ENCODE measurements around the gene NCBP3.
A peak's percentile ranks its signal among the peaks of the same experiment; 100 is the strongest.

The NCBP3 gene

GRCh38 chr17:3843935-3844516 is 2.0 kb downstream of the NCBP3 start:
- Histone ChIP-seq H3K36me3 (ENCODE audit: insufficient read depth, low read length) (peaks cover 47% of the 10 kb centered on the region), H3K9ac (ENCODE audit: low read length) (no peak overlapping the region)

DNA sequence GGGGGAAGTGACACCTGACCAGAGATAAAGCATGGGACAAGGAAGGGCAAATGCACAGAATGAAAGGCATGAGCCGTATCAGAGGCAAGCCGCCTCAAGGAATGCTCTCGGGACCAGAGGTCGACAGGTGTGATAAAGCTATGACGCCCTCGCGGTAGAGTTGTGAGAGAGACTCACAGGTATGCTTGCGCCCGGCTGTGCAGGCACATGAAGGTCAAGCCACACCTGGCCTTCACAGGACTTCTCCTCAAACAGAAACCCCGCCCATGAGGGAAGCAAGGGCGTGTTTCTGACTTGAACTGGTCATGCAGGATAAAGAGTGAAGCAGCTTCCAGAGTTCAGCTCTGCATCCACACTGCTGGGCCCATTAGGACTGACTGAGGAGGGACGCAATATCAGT is 7.8 kb downstream of the NCBP3 start:
- Histone ChIP-seq H3K9ac (ENCODE audit: low read length) (no peak overlapping the region), H3K4me3 (ENCODE audit: low read depth, low read length, poor library complexity, severe bottlenecking) (no peak overlapping the region), H3K9me2 (ENCODE audit: low read depth, low read length) (no peaks in the 10 kb centered on the region), H3K4me1 (ENCODE audit: insufficient read depth, low read length, severe bottlenecking) (peaks cover 6% of the 10 kb centered on the region), H3K4me2 (ENCODE audit: low read length) (no peak overlapping the region), H3F3A (ENCODE audit: insufficient read depth, low read length) (no peaks in the 10 kb centered on the region), H3K36me3 (ENCODE audit: insufficient read depth, low read length) (peaks cover 83% of the 10 kb centered on the region), H3K27ac (ENCODE audit: low read depth, low read length, poor library complexity, severe bottlenecking) (no peak overlapping the region), H3K27me3 (ENCODE audit: insufficient read depth, low read length) (no peaks in the 10 kb centered on the region), H2AFZ (ENCODE audit: low read length) (no peak overlapping the region), H3K79me2 (ENCODE audit: insufficient read depth, low read length) (no peaks in the 10 kb centered on the region), H4K20me1 (ENCODE audit: insufficient read depth, low read length) (0 out of 2 replicates have a peak, but pooled peaks cover 3% of the 10 kb centered on the region), H3K9me3 (ENCODE audit: low read length) (no peaks in the 10 kb centered on the region)
- no peak for TF ChIP-seq EZH2 (IDR thresholded peaks at IDR 0.05; ENCODE audit: borderline replicate concordance, low read length)
- TF ChIP-seq, protein P1, sequence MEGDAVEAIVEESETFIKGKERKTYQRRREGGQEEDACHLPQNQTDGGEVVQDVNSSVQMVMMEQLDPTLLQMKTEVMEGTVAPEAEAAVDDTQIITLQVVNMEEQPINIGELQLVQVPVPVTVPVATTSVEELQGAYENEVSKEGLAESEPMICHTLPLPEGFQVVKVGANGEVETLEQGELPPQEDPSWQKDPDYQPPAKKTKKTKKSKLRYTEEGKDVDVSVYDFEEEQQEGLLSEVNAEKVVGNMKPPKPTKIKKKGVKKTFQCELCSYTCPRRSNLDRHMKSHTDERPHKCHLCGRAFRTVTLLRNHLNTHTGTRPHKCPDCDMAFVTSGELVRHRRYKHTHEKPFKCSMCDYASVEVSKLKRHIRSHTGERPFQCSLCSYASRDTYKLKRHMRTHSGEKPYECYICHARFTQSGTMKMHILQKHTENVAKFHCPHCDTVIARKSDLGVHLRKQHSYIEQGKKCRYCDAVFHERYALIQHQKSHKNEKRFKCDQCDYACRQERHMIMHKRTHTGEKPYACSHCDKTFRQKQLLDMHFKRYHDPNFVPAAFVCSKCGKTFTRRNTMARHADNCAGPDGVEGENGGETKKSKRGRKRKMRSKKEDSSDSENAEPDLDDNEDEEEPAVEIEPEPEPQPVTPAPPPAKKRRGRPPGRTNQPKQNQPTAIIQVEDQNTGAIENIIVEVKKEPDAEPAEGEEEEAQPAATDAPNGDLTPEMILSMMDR (IDR thresholded peaks at IDR 0.05; ENCODE audit: low read length) = no peak

More at GRCh38 chr17:3843935-3844516, 2.0 kb downstream of the NCBP3 start:
- no peak overlapping the region for H3K4me3 ChIP-seq (ENCODE audit: low read depth, low read length, poor library complexity, severe bottlenecking)
- H3K9me2 ChIP-seq (ENCODE audit: low read depth, low read length) = no peaks in the 10 kb centered on the region
- H3F3A ChIP-seq (ENCODE audit: insufficient read depth, low read length) = no peaks in the 10 kb centered on the region
- H3K4me1 ChIP-seq (ENCODE audit: insufficient read depth, low read length, severe bottlenecking) = peaks cover 20% of the 10 kb centered on the region
- no peaks in the 10 kb centered on the region for H3K9me3 ChIP-seq (ENCODE audit: low read length)
- H2AFZ ChIP-seq (ENCODE audit: low read length) = no peak overlapping the region
- no peak overlapping the region for H3K27ac ChIP-seq (ENCODE audit: low read depth, low read length, poor library complexity, severe bottlenecking)
- H3K4me2 ChIP-seq (ENCODE audit: low read length) = no peak overlapping the region
- no peaks in the 10 kb centered on the region; the same call in 1 of the 2 replicates for H3K79me2 ChIP-seq (ENCODE audit: insufficient read depth, low read length)
- H4K20me1 ChIP-seq (ENCODE audit: insufficient read depth, low read length) = no peaks in the 10 kb centered on the region
- no peaks in the 10 kb centered on the region; the same call in 1 of the 2 replicates for H3K27me3 ChIP-seq (ENCODE audit: insufficient read depth, low read length)
- TF ChIP-seq, protein P1 (IDR thresholded peaks at IDR 0.05; ENCODE audit: low read length) = peak; percentile 87
- TF ChIP-seq EZH2 (IDR thresholded peaks at IDR 0.05; ENCODE audit: borderline replicate concordance, low read length) = no peak

DNA sequence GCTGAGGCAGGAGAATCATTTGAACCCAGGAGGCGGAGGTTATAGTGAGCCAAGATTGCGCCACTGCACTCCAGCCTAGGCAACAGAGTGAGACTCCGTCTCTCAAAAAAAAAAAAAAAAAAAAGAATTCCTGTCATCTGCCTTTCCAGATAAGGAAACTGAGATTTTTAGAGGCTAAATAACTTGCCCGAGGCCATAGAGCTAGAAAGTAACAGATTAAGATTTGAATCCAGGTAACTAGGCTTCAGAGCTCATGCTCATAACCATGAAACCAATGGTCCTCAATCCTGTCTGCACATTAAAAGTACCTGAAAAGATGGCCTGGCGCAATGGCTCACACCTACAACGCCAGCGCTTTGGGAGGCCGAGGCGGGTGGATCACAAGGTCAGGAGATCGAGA is 9.5 kb downstream of the NCBP3 start:
- Histone ChIP-seq H3K4me1 (ENCODE audit: insufficient read depth, low read length, severe bottlenecking) (no peaks in the 10 kb centered on the region), H3K79me2 (ENCODE audit: insufficient read depth, low read length) (no peaks in the 10 kb centered on the region), H3K27me3 (ENCODE audit: insufficient read depth, low read length) (no peaks in the 10 kb centered on the region), H4K20me1 (ENCODE audit: insufficient read depth, low read length) (0 out of 2 replicates have a peak, but pooled peaks cover 3% of the 10 kb centered on the region), H3K9me2 (ENCODE audit: low read depth, low read length) (no peaks in the 10 kb centered on the region), H3F3A (ENCODE audit: insufficient read depth, low read length) (no peaks in the 10 kb centered on the region), H3K9me3 (ENCODE audit: low read length) (no peaks in the 10 kb centered on the region), H3K9ac (ENCODE audit: low read length) (no peak overlapping the region), H3K4me2 (ENCODE audit: low read length) (no peak overlapping the region), H2AFZ (ENCODE audit: low read length) (no peak overlapping the region), H3K27ac (ENCODE audit: low read depth, low read length, poor library complexity, severe bottlenecking) (no peak overlapping the region), H3K36me3 (ENCODE audit: insufficient read depth, low read length) (peaks cover 69% of the 10 kb centered on the region), H3K4me3 (ENCODE audit: low read depth, low read length, poor library complexity, severe bottlenecking) (no peak overlapping the region)
- TF ChIP-seq, protein P1 (IDR thresholded peaks at IDR 0.05; ENCODE audit: low read length) = no peak
- no peak for TF ChIP-seq EZH2 (IDR thresholded peaks at IDR 0.05; ENCODE audit: borderline replicate concordance, low read length)

All from OCI-LY1 (cell line).